HG03175 (cell line): ENCODE data around the gene ZKSCAN5.
A peak's percentile ranks its signal among the peaks of the same experiment; 100 is the strongest.
"Not testable (repeated sequence)": the region's sequence is repeated elsewhere in the genome, so short reads cannot be mapped to it uniquely, and the experiment has no call there.

Experiments
- ATAC-seq: cut with Tn5 transposase; IDR thresholded peaks from one replicate; pipeline ENCODE4 v1.9.1; 2021; ENCODE audit warnings: mild to moderate bottlenecking, moderate library complexity; ENCODE audit not compliant: unreplicated experiment

Gene ZKSCAN5

DNA sequence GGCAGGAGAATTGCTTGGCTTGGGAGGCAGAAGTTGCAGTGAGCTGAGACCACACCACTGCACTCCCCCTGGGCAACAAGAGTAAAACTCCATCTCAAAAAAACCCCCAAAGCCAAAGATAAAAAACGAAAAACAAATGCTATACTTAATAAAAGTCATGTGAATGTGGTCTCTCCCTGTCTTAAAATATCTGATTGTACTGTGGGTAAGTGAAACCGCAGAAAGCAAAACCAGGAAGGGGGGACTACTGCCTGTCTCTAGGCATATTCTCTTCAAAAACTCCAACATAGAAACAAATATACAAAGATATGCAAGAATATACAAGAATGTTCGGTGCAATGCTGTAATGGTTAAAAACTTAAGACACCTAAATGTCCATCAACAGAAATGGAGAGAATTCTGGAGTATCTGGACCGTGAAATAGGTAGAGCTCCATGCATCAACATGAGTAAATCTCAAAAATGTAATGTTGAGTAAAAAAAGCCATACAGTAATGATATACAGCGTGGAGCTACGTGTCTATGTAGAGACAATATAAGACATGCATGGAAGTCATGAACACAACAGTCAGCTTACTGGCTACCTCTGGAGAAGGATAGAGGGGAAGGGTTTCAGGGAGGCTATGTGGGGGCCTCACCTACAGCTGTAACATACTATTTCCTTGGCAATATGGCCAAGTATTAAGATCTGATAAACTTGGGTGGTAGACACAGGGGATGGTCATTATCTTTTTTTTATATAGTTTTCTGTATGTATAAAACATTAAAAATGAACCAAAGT, 6.5 kb upstream of the ZKSCAN5 start:
- ATAC-seq = no peak

DNA sequence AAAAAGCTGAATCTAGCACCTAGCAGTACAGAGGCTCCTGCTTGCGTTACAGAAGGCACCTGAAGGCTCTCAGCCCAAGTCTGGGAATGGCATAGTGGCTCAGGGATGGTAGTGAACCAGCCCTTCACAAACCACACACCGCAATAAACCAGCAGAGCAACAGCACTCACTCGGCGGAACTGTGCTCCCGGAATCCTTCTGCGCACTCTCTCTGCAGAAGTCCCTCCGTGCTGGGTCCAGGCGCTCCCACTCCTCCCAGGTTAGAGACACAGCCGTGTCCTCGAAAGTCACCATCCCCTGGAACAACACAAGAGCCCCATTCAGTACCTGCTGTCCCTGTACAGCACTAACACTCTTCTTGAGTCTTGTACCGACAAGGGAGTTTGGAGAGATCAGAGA, 5.9 kb upstream of the ZKSCAN5 start:
- no peak for ATAC-seq

DNA sequence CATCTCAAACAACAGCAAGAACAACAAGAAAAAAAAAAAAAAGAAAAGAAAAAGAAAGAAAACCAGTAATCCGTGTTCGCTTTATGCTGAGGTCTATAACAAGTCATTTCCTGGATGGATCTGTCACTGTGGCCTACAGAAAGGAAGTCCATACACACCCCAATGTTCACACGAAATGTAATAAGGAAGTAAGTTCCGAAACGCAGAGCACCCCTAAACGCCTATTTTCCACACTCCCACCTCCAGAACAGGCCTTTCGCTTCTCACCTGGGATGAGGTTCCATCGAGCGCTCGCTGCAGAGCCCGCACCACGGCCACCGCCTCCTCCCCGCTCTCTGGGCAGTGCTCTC, 5.1 kb upstream of the ZKSCAN5 start:
- ATAC-seq = peak; percentile 22

DNA sequence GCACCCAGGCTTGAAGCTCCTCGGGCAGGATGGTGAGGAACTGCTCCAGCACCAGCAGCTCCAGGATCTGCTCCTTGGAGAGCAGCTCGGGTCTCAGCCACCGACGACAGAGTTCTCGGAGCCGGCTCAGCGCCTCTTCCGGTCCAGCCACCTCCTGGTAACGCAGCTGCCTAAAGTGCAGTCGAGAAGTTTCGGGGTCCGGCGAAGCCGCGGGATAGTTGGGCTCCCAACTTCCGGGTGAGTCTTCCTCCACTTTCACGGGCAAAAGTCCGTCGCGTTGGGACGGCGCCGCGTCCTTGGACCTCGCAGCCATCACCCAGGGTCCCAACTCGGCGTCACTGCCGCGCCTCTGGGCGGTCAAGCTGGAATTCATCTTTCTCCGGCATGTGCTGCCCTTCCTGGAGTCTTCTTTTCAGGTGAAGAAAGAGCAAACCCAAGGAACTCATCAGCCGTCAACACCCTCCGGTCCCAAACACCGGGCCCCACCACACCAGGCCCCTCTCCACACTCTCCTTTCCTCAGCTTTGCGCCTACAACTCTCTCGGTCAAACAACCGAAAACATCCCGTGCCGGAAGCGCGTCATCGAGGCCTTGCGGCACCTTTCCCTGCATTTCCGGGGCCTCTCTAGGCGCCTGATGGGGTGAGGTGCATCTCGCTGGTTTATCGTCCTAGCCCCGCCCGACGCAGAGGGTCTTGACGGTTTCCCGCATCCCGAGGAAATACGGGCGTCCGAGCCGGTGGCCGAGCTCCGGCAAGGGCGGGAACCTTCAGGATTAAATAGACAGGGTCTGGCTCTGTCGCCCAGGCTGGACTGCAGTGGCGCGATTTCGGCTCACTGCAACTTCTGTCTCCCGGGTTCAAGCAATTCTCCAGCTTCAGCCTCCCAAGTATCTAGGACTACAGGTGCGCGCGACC, 4.5 kb upstream of the ZKSCAN5 start, which contains the start of gene ZNF394:
TSS of gene ZNF394 (minus strand) at position 561 of the 916 bp plus-strand sequence. CDS start at position 373, 188 bp downstream.
- peak; percentile 45 for ATAC-seq

DNA sequence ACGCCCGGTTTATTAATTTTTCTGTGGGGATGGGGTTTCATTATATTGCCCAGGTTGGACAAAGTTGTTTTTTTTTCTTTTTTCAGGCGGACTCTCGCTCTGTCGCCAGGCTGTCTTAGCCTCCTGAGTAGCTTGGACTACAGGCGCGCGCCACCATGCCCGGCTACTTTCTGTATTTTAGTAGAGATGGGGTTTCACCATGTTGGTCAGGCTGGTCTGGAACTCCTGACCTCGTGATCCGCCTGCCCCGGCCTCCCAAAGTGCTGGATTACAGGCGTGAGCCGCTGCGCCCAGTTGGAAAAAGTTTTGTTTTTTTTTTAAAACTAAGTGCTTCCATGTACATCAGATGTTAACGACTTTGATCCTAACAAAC, 3.8 kb upstream of the ZKSCAN5 start:
- ATAC-seq = no peak

DNA sequence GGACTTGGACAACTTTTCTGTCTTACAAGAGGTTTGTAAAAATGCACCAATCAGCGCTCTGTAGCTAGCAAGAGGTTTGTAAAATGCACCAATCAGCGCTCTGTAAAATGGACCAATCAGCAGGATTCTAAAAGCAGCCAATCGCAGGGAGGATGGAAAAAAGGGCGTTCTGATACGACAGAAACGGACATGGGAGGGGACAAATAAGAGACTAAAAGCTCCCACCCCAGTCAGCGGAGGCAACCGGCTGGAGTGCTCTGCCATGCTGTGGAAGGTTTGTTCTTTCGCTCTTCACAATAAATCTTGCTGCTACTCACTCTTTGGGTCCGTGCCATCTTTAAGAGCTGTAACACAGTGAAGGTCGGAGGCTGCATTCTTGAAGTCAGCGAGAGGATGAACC, 3.2 kb upstream of the ZKSCAN5 start:
- ATAC-seq = not testable (repeated sequence)

DNA sequence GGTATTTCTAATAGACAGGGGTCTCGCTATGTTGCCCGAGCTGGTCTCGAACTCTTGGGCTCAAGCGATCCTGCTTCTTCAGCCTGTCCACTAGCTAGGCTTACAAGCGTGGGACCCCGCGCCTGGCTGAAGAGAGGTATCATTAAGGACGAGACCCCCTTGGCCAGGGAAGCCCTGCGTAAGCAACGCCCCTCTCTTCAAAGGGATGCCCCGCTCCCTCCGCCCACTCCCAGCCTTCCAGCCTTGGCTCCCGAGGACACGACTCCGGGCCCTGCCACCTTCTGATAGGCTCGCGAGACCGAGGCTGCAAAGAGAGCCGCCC, 220 bp upstream of the ZKSCAN5 start:
- no peak for ATAC-seq

DNA sequence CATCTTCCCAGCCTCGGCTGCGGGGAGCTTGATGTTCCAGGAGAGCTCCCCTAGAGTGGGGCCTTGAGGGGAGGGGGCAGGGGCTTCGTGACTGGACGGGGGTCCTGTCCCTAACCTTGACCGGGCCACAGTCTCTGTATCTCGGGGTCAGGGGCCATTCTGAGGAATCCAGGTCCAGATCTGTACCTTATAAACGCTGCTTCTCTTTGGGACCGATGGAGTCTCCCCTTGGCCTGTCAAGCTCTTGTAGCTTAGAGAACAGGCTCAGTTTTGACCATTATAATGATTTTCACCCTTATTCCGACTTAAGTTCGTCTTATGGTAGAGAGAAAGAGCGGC, 831 bp downstream of the ZKSCAN5 start:
- peak; percentile 0 for ATAC-seq

DNA sequence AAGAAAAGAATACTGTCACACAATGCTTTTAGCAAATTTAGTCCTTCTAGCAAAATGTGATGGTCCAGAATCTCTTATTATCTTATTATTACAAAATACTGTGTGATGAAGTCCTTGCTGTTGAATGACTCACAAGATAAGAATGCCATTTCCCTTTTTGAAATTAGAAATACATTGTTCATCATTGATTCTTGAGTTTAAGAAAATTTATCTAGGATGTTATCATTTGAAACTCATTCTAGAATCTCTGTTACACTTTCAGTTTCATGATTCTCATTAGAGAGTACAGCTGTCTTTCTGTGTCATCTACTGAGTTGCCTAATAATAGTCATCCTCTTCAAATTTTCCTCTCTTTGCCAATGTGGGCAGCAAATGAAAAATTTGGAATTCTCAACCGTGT, 9.6 kb downstream of the ZKSCAN5 start:
- no peak for ATAC-seq

DNA sequence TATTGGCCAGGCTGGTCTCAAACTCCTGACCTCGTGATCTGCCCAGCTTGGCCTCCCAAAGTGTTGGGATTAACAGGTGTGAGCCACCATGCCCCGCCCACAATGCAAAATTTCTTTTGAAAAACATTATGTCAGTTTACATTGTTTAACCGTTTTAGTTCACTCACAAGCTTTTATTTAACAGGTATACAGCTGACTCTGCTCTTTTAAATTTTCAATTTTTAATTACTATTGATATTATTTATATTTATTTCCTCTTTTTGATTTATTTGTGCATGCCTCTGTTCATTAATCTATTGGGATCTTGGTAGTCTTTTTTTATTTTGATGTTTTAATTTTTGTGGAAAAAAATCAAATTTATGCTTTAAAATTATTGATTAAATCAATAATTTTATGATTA, 16.9 kb downstream of the ZKSCAN5 start:
- no peak for ATAC-seq

DNA sequence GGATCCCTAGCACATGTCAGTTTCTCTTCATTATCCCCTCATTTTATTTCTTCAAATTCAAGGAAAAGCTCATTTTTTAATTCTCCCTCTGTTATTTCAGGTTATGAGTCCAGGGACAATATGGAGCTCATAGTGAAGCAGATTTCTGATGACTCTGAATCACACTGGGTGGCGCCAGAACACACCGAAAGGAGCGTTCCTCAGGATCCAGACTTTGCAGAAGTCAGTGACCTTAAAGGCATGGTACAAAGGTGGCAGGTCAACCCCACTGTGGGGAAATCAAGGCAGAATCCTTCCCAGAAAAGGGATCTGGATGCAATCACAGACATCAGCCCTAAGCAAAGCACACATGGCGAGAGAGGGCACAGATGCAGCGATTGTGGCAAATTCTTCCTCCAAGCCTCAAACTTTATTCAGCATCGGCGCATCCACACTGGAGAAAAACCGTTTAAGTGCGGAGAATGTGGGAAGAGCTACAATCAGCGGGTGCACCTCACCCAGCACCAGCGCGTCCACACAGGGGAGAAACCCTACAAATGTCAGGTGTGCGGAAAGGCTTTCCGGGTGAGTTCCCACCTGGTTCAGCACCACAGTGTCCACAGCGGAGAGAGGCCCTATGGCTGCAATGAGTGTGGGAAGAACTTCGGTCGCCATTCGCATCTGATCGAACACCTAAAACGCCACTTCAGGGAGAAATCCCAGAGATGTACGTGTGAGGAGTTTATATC, 21.4 kb downstream of the ZKSCAN5 start:
- ATAC-seq = no peak

DNA sequence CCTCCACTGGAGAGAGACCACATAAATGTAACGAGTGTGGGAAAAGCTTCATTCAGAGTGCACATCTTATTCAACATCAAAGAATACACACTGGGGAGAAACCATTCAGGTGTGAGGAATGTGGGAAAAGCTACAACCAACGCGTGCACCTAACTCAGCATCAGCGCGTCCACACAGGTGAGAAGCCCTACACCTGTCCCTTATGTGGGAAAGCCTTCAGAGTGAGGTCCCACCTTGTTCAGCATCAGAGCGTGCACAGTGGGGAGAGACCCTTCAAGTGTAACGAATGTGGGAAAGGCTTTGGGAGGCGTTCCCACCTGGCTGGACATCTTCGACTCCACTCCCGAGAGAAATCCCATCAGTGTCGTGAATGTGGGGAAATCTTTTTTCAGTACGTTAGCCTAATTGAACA, 26.9 kb downstream of the ZKSCAN5 start:
- no peak for ATAC-seq

DNA sequence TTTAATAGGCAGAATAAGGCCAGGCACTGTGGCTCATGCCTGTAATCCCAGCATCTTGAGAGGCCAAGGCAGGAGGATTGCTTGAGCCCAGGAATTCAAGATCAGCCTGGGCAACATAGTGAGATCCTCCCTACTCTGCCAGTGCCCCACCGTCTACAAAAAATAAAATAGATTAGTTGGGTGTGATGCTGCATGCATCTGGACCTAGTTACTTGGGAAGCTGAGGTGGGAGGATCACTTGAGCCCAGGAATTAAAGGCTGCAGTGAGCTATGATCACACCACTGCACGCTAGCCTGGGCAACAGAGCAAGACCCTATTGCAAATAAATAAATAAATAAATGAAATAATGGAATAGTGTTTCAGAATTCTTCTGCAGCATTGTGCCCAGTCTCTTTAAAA, 31.2 kb downstream of the ZKSCAN5 start:
- ATAC-seq = no peak

DNA sequence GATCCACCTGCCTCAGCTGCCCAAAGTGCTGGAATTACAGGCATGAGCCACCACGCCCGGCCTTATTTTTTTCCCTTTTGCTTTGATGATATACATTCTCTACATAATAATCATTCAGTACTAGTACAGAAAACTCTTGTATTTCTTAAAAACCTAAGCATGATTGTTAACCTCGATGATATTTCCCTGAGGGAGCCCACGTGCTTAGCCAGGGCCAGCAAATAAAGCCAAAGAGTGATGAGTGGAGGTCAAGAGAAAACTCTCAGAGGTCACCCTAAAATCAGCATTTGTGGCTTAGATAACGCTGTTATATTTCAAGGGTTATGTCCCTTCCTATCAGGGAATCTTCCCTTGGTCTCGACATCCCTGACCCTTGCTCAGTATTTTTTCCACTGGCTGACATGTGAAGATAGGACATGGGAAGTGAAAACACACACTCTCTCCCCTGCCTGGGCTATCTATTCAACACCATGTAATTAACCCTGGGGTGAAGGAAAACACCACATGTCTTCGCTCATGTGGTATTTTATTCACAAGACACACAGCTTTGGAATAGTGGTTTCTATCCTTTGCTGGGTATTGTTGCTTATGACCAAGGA, 34.9 kb downstream of the ZKSCAN5 start:
- no peak for ATAC-seq

DNA sequence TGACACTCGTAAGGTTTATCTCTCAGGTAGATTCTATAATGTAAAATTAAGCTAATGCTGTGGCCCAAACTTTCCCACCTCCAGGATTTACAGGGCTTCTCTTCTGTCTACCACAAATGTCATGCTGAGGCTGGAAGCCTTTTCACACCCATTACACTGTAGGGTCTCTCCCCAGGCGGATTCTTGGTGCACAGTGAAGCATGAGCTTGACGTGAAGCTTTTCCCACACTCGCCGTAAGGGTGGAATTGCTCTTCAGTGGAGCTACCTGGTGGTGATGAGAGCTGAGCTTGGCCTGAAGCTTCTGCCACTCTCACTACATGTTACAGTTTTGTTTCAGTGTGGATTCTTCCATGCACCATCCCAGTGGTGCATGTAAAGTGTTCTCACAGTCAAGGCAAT, 36.1 kb downstream of the ZKSCAN5 start:
- ATAC-seq = no peak

DNA sequence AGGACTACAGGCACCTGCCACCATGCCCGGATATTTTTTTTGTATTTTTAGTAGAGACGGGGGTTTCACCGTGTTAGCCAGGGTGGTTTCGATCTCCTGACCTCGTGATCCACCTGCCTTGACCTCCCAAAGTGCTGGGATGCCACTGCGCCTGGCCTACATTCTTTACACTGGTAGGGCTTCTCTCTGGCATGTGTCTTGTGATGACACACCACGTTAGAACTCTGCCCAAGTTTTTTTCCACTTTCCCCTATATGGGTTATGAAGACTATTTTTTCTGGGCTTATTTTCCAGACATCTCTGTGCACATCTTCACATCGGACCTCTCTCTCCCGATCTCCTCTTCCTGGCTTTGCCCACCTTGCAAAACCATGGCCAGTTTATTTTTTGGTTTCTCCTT, 36.8 kb downstream of the ZKSCAN5 start:
- ATAC-seq = no peak

DNA sequence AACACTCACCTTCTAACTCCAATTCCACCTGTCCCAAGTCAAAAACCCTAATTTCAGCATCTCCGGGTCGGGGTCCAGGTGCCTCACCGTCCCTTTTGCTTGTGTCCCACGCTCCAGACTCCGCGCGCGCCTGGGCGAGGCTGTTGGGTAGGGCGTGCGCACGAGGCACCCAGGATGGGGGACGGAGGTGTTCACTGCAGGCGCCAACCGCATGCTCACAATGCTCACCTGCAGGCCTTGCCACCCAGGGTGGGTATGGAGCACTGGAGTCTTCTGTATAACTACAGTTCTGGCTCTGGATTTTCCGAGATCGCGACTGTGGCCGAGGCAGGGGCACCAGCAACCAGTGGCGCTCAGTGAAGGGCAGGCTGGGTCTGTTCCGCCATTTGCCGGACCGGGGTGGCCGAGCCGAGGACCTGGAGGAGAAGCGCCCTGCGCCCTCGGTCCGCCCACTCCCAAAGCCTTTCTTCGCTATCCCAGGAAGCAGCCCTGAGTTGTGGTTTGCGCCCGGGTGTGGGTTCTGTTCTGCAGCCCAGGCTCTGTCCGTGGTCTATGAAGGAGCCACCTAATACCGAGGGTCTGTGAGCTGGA, 38.7 kb downstream of the ZKSCAN5 start:
- no peak for ATAC-seq

DNA sequence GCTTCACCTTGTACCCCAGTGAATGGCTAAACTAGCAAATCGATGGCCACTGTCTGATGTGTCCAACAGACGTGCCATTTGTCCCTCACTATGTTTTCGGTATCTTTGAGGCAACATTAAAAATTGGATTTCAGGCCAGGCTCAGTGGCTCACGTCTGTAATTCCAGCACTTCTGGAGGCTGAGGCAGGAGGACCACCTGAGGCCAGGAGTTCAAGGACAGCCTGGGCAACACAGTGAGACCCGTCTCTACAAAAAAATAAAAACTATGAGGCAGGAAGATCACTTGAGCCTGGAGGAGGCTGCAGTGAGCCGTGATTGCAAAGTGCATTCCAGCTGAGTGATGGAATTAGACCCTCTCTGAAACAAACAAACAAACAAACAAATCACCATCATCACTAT, 39.5 kb downstream of the ZKSCAN5 start:
- ATAC-seq = no peak

DNA sequence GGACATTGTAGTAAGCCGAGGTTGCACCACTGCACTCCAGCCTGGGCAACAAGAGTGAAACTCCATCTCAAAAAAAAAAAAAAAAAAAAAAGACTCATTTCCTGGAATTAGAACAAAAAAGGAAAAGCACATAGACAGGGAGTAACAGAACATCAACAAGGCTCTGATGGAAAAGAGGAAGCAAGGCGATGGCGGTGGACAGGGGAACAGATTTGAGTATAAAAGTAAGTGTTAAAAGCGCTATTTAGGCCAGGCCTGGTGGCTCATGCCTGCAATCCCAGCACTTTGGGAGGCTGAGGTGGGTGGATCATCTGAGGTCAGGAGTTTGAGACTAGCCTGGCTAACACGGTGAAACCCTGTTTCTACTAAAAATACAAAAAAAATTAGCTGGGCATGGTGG, 40.8 kb downstream of the ZKSCAN5 start:
- ATAC-seq = not testable (repeated sequence)

DNA sequence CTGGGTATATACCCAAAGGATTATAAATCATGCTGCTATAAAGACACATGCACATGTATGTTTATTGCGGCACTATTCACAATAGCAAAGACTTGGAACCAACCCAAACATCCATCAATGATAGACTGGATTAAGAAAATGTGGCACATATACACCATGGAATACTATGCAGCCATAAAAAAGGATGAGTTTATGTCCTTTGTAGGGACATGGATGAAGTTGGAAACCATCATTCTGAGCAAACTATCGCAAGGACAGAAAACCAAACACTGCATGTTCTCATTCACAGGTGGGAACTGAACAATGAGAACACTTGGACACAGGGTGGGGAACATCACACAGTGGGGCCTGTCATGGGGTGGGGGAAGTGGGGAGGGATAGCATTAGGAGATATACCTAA, 45.1 kb downstream of the ZKSCAN5 start:
- ATAC-seq = not testable (repeated sequence)

DNA sequence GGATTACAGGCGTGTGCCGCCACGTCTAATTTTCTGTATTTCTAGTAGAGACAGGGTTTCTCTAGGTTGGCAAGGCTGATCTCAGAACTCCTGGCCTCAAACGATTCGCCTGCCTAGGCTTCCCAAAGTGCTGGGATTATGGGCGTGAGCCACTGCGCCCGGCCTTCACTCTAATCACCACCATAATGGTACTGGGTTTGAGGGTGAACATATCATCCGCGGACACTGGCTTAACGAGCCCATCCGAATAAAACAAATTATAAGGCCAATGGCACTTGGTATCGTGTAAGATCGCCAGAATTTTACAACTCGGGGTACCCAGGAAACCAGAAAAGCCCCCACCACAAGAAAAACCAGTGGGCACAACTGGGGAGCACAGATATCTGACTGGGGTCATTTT, 46.9 kb downstream of the ZKSCAN5 start:
- peak; percentile 11 for ATAC-seq
